Fibroblast of lung (primary cell): ENCODE measurements around the gene RTN4. TPM values are rescaled to one million over a fixed set of nuclear protein-coding genes. Genes with fewer than 3 reads are reported as not detected.

Source experiments
- DNase-seq, 2 donors: peaks; one replicate each; pipeline versions ENCODE4 v3.0.0 to v3.0.0-alpha.2; 2010; ENCODE audit warnings: low read depth in 2 of 2
- H2AFZ ChIP-seq: 2 replicates; pipeline ENCODE4 v1.5.1; 2012; ENCODE audit warnings: low read length, control low read depth, inconsistent platforms
- H3K27ac ChIP-seq: 2 replicates; pipeline ENCODE4 v1.5.1; 2011; ENCODE audit warnings: low read length, control low read depth; ENCODE audit not compliant: insufficient read depth
- H3K27me3 ChIP-seq: 2 replicates; pipeline ENCODE4 v1.5.1; 2011; ENCODE audit warnings: mild to moderate bottlenecking, low read length; ENCODE audit not compliant: control insufficient read depth, insufficient read depth
- H3K36me3 ChIP-seq: 2 replicates; pipeline ENCODE4 v1.5.1; 2011; ENCODE audit warnings: low read length; ENCODE audit not compliant: control insufficient read depth, insufficient read depth
- H3K4me1 ChIP-seq: 2 replicates; pipeline ENCODE4 v1.5.1; 2011; ENCODE audit warnings: low read length; ENCODE audit not compliant: control insufficient read depth, insufficient read depth; ENCODE audit errors: extremely low read depth
- H3K4me2 ChIP-seq: 2 replicates; pipeline ENCODE4 v1.5.1; 2011; ENCODE audit warnings: low read length, control low read depth; ENCODE audit not compliant: insufficient read depth; ENCODE audit errors: extremely low read depth
- H3K4me3 ChIP-seq, 4 experiments: fragments of 200-600 bp in 1 of 4; sonication (generic) in 1 of 4; replicated peaks in 1 of 4; 2 replicates each; pipeline ENCODE4 v1.5.1; 2011 to 2016; ENCODE audit warnings: low read length in 4 of 4, low read depth in 3 of 4, mild to moderate bottlenecking in 3 of 4, control low read depth in 2 of 4, inconsistent platforms in 1 of 4, mixed read lengths in 1 of 4; ENCODE audit not compliant: insufficient read depth in 1 of 4; ENCODE audit errors: control extremely low read depth in 1 of 4
- H3K79me2 ChIP-seq: 2 replicates; pipeline ENCODE4 v1.5.1; 2012; ENCODE audit warnings: mild to moderate bottlenecking, low read length, inconsistent platforms; ENCODE audit not compliant: control insufficient read depth, insufficient read depth
- H3K9ac ChIP-seq: 2 replicates; pipeline ENCODE4 v1.5.1; 2011; ENCODE audit warnings: mild to moderate bottlenecking, low read length, control low read depth; ENCODE audit not compliant: insufficient read depth
- H3K9me3 ChIP-seq: 2 replicates; pipeline ENCODE4 v1.5.1; 2012; ENCODE audit warnings: low read depth, low read length; ENCODE audit not compliant: control insufficient read depth, insufficient read depth
- H4K20me1 ChIP-seq: 2 replicates; pipeline ENCODE4 v1.5.1; 2011; ENCODE audit warnings: low read length; ENCODE audit not compliant: control insufficient read depth, insufficient read depth; ENCODE audit errors: extremely low read depth
- CTCF ChIP-seq, 2 donors: IDR thresholded peaks in 1 of 2; conservative IDR thresholded peaks in 1 of 2; 1 replicate in 1 of 2; 2 replicates in 1 of 2; pipeline ENCODE4 v1.5.1; 2011 to 2012; ENCODE audit warnings: low read length in 2 of 2, control low read depth in 1 of 2, inconsistent platforms in 1 of 2, low read depth in 1 of 2, mild to moderate bottlenecking in 1 of 2
- EZH2 ChIP-seq: IDR thresholded peaks from 2 replicates; pipeline ENCODE4 v1.5.1; 2012; ENCODE audit warnings: low read length, control low read depth, mild to moderate bottlenecking; ENCODE audit errors: missing control alignments
- polyA plus RNA-seq, 2 donors: library from polyadenylated mRNA; depleted of rRNA in 1 of 2; stranded (reverse) in 1 of 2; unstranded in 1 of 2; fragments of >200 nt; gene quantifications; 2 replicates each; pipeline ENCODE4 v1.2.1, GENCODE V29; 2011 to 2012; ENCODE audit warnings: missing spikeins in 1 of 2
- total RNA-seq: library from RNA; depleted of rRNA; stranded (reverse); fragments of >200 nt; gene quantifications from 2 replicates; pipeline ENCODE4 v1.2.1, GENCODE V29; 2014

The RTN4 gene
- total and polyA plus RNA-seq, 2 donors (not counting 1 experiment from before 2014, with no cell fraction given): 560 to 1,326 TPM

- H3K9me3 ChIP-seq: no peaks in the 10 kb centered on the region
- H3K4me3 ChIP-seq: no peak overlapping the region
- no peaks in the 10 kb centered on the region for H3K79me2 ChIP-seq
- peak overlapping the region; percentile 62 for H3K27ac ChIP-seq
- no peak for DNase-seq
- TF ChIP-seq EZH2 (no peak), CTCF (conservative IDR thresholded peaks at IDR 0.05 in 1 of 2, IDR thresholded peaks at IDR 0.05 in 1 of 2; ENCODE audit: low read depth in 1 of 2, low read length in 2 of 2) (no peak)
- no peaks in the 10 kb centered on the region for H3K36me3 ChIP-seq
- H2AFZ ChIP-seq: no peak overlapping the region
- H4K20me1 ChIP-seq: no peaks in the 10 kb centered on the region
- H3K4me1 ChIP-seq: peaks cover 7% of the 10 kb centered on the region
- H3K4me2 ChIP-seq: no peak overlapping the region
- no peaks in the 10 kb centered on the region for H3K27me3 ChIP-seq
- no peak overlapping the region for H3K9ac ChIP-seq
These were observed 103.9 kb downstream of the RTN4 start for GRCh38 chr2:54946220-54946805.

GRCh38 chr2:54945391-54946219 is 104.6 kb downstream of the RTN4 start:
- H2AFZ ChIP-seq: peak overlapping the region; percentile 8
- peak; percentile 54 to 83 for DNase-seq
- H3K36me3 ChIP-seq: no peaks in the 10 kb centered on the region
- peak overlapping the region; percentile 62 for H3K27ac ChIP-seq
- no peaks in the 10 kb centered on the region for H4K20me1 ChIP-seq
- H3K27me3 ChIP-seq: no peaks in the 10 kb centered on the region
- peaks cover 7% of the 10 kb centered on the region for H3K4me1 ChIP-seq
- peak overlapping the region in 1 of 4 experiments; percentile 20 for H3K4me3 ChIP-seq
- H3K9ac ChIP-seq: no peak overlapping the region
- H3K4me2 ChIP-seq: peak overlapping the region; percentile 32
- no peaks in the 10 kb centered on the region for H3K79me2 ChIP-seq
- H3K9me3 ChIP-seq: no peaks in the 10 kb centered on the region
- TF ChIP-seq CTCF (conservative IDR thresholded peaks at IDR 0.05 in 1 of 2, IDR thresholded peaks at IDR 0.05 in 1 of 2; ENCODE audit: low read depth in 1 of 2, low read length in 2 of 2): no peak
- no peak for TF ChIP-seq EZH2

GRCh38 chr2:54944724-54945326 is 105.4 kb downstream of the RTN4 start:
- Histone ChIP-seq H3K27ac (no peak overlapping the region), H3K4me3 (no peak overlapping the region), H3K9ac (no peak overlapping the region), H2AFZ (no peak overlapping the region), H3K9me3 (no peaks in the 10 kb centered on the region), H3K4me1 (peaks cover 7% of the 10 kb centered on the region), H3K36me3 (no peaks in the 10 kb centered on the region), H3K4me2 (no peak overlapping the region), H3K27me3 (no peaks in the 10 kb centered on the region), H4K20me1 (no peaks in the 10 kb centered on the region), H3K79me2 (no peaks in the 10 kb centered on the region)
- no peak for TF ChIP-seq EZH2
- no peak for TF ChIP-seq CTCF (conservative IDR thresholded peaks at IDR 0.05 in 1 of 2, IDR thresholded peaks at IDR 0.05 in 1 of 2; ENCODE audit: low read depth in 1 of 2, low read length in 2 of 2)
- no peak for DNase-seq
